ENCODE data around the gene MYH9.
"Not testable (repeated sequence)": the region's sequence is repeated elsewhere in the genome, so short reads cannot be mapped to it uniquely, and the experiment has no call there.

Gene MYH9

GRCh38 chr22:36292823-36293530, 94.8 kb downstream of the MYH9 start:
- Mint-ChIP-seq H3K4me3 (no peak overlapping the region), H3K9me3 (no peaks in the 10 kb centered on the region), H3K27ac (no peak overlapping the region), H3K4me1 (no peaks in the 10 kb centered on the region), H3K27me3 (ENCODE audit: low read depth) (no peaks in the 10 kb centered on the region), H3K36me3 (ENCODE audit: low read depth) (peaks cover 87% of the 10 kb centered on the region)
- TF ChIP-seq CTCF (IDR thresholded peaks at IDR 0.05; ENCODE audit: unreplicated experiment in 3 of 3) = no peak

GRCh38 chr22:36291831-36292740, 95.7 kb downstream of the MYH9 start:
- H3K4me3 Mint-ChIP-seq = no peak overlapping the region
- H3K27me3 Mint-ChIP-seq (ENCODE audit: low read depth) = no peaks in the 10 kb centered on the region
- peaks cover 1% of the 10 kb centered on the region for H3K4me1 Mint-ChIP-seq
- no peak overlapping the region for H3K27ac Mint-ChIP-seq
- TF ChIP-seq CTCF (IDR thresholded peaks at IDR 0.05; ENCODE audit: unreplicated experiment in 3 of 3) = no peak
- H3K9me3 Mint-ChIP-seq = no peaks in the 10 kb centered on the region
- H3K36me3 Mint-ChIP-seq (ENCODE audit: low read depth) = peaks cover 84% of the 10 kb centered on the region

DNA sequence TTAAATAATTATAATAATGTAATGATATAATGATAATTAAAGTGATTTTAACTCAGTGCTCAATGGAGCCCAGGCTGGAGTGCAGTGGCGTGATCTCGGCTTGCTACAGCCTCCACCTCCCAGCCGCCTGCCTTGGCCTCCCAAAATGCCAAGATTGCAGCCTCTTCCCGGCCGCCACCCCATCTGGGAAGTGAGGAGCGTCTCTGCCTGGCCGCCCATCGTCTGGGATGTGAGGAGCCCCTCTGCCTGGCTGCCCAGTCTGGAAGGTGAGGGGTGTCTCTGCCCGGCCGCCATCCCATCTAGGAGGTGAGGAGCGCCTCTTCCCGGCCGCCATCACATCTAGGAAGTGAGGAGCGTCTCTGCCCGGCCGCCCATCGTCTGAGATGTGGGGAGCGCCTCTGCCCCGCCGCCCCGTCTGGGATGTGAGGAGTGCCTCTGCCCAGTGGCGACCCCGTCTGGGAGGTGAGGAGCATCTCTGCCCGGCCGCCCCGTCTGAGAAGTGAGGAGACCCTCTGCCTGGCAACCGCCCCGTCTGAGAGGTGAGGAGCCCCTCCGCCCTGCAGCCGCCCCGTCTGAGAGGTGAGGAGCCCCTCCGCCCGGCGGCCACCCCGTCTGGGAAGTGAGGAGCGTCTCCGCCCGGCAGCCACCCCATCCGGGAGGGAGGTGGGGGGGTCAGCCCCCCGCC, 97.2 kb downstream of the MYH9 start:
- not testable (repeated sequence) for H3K9me3 Mint-ChIP-seq; H3K4me3 Mint-ChIP-seq; H3K27ac Mint-ChIP-seq; H3K4me1 Mint-ChIP-seq; H3K27me3 Mint-ChIP-seq (ENCODE audit: low read depth)
- peaks cover 80% of the 10 kb centered on the region for H3K36me3 Mint-ChIP-seq (ENCODE audit: low read depth)

DNA sequence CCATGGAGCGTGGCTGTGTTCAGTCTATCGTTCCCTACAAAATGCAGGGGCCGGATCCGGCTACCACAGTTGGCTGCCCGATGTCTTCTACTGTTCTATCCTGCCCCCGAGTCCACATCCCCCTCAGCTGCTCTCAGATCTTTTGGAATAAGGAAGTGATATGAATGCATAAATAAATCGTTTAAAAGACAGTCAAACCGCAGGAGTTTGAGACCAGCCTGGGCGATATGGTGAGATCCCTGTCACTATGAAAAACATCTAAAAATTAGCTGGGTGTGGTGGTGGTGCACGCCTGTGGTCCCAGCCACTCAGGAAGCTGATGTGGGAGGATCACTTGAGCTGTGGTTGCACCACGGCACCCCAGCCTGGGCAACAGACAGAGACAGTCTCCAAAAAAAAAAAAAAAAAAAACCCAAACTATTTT, 97.8 kb downstream of the MYH9 start:
- H3K4me3 Mint-ChIP-seq; H3K27me3 Mint-ChIP-seq (ENCODE audit: low read depth); H3K27ac Mint-ChIP-seq; H3K4me1 Mint-ChIP-seq; H3K9me3 Mint-ChIP-seq: not testable (repeated sequence)
- peaks cover 74% of the 10 kb centered on the region for H3K36me3 Mint-ChIP-seq (ENCODE audit: low read depth)

- Mint-ChIP-seq H3K27ac (no peak overlapping the region), H3K36me3 (ENCODE audit: low read depth) (peaks cover 72% of the 10 kb centered on the region), H3K4me3 (no peak overlapping the region), H3K27me3 (ENCODE audit: low read depth) (no peaks in the 10 kb centered on the region), H3K9me3 (no peaks in the 10 kb centered on the region), H3K4me1 (peaks cover 8% of the 10 kb centered on the region)
- TF ChIP-seq CTCF (IDR thresholded peaks at IDR 0.05; ENCODE audit: unreplicated experiment in 3 of 3) = no peak
Observed at GRCh38 chr22:36289406-36289870, 98.3 kb downstream of the MYH9 start.

DNA sequence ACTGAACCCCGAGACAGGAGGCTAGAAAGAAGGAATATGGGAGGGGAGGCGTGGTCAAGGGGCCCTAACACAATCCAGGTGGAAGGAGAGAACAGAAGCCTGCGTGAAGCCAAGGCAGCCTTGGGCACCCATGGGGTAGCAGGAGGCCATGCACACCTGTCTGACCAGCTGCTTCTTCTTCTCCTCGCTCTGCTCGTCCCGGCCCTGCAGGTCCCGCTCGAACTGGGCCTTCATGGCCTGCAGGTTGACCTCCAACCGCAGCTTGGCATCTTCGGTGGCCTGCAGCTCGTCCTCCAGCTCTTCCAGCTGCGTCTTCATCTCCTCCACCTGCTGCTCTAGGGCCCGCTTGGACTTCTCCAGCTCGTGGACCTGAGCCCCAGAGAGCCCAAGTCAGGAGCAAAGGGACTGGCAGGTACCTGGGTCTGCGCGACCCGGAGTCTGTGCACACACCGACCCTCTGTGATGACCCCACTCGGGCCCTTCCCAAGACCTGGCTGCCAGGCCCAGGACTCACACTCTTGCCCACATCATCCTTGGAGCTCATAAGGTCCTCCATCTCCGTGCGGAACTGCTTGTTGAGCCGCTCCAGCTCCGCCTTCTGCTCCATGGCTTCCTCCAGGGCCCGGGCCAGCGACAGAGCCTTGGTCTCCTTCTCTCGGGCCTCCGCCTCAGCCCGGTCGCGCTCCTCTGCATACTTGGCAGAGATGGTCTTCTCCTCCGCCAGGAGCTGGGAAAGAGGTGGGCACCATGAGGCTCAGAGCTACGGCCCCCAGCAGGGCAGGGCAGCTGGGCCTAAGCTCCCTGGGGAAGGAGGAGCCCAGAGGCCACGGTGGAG, 99.0 kb downstream of the MYH9 start:
- Mint-ChIP-seq H3K27ac (no peak overlapping the region), H3K4me3 (no peak overlapping the region), H3K9me3 (no peaks in the 10 kb centered on the region), H3K36me3 (ENCODE audit: low read depth) (peaks cover 71% of the 10 kb centered on the region), H3K4me1 (peaks cover 8% of the 10 kb centered on the region), H3K27me3 (ENCODE audit: low read depth) (no peaks in the 10 kb centered on the region)
- no peak for TF ChIP-seq CTCF (IDR thresholded peaks at IDR 0.05; ENCODE audit: unreplicated experiment in 3 of 3)

All from nephron (organoid).